DND-41 (cell line): ENCODE data around the gene NSD1.

Experiments
- EZH2 ChIP-seq: IDR thresholded peaks from 3 replicates; pipeline ENCODE4 v1.6.1; 2012; ENCODE audit warnings: borderline replicate concordance, low read depth, mild to moderate bottlenecking, moderate library complexity, low read length, inconsistent platforms; ENCODE audit not compliant: severe bottlenecking
- TF ChIP-seq, protein P1 (sequence below): IDR thresholded peaks from 2 replicates; pipeline ENCODE4 v1.5.1; 2012; ENCODE audit warnings: borderline replicate concordance, low read length, moderate library complexity, mild to moderate bottlenecking; ENCODE audit not compliant: poor library complexity, severe bottlenecking; ENCODE audit errors: extremely low read depth

DNA sequence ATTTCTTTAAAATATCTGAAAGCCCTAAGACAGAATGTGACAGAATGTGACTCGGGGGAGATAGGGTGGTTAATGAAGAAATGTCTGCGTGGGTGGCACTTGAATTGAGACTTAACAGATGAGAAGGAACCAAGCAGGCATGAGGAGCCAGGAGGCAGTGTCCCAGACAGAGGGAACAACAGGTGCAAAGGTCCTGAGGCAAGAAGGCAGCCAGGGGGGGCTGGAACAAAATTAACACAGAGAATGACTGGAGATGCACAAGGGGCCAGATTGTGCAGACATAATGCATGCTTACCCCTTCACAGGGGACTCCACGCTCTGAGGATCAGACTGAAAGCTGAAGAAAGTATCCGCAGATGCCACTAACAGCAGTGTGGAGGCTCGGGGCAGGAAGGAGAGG is 216.2 kb downstream of the NSD1 start:
- TF ChIP-seq, protein P1, sequence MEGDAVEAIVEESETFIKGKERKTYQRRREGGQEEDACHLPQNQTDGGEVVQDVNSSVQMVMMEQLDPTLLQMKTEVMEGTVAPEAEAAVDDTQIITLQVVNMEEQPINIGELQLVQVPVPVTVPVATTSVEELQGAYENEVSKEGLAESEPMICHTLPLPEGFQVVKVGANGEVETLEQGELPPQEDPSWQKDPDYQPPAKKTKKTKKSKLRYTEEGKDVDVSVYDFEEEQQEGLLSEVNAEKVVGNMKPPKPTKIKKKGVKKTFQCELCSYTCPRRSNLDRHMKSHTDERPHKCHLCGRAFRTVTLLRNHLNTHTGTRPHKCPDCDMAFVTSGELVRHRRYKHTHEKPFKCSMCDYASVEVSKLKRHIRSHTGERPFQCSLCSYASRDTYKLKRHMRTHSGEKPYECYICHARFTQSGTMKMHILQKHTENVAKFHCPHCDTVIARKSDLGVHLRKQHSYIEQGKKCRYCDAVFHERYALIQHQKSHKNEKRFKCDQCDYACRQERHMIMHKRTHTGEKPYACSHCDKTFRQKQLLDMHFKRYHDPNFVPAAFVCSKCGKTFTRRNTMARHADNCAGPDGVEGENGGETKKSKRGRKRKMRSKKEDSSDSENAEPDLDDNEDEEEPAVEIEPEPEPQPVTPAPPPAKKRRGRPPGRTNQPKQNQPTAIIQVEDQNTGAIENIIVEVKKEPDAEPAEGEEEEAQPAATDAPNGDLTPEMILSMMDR, result no peak
- TF ChIP-seq EZH2, result no peak
